Activated CD8-positive, alpha-beta memory T cell treated with anti-CD3 and anti-CD28 coated beads, Interleukin-2, amount 50 U/mL, for 48 hours (primary cell): ENCODE results near the gene LMX1B.

Experiments used
- DNase-seq: peaks from one replicate; pipeline ENCODE4 v3.0.0-alpha.2; 2020

Gene LMX1B

DNA sequence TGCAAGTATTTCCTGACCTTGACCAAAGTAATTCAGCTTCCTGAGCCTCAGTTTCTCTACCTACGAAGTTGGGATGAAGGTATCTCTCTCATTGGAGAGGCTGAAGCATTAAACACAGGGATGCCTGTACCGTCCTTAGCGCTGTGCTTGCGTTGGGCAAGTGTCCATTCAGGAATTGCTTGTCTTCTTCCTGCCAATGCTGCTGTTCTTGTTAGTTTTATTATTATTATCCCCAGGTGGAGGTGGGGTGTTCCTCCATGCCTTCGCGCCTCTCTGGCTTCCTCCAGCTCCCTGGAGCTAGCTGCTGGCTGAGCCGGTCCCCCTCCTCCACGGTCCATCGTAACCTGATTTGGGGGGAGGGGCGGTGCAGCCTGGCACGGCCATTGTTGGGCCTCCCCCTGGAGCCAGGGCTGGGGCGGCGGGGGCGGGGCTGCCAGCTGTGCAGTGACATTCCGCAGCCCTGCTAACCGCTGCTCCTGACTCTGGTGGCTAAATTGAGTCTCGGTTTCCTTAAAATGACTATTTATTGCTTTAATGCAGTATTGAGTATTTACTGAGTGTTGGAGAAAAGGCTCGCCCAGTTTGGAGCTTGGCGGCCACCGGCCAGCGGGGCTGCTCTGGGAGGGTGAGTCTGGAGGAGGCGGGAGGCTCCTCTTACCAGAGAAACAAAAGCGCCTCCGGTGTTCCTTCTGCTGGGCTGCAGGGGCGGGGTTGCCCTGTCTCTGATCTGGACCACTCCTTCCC, 51.3 kb downstream of the LMX1B start:
- DNase-seq, result no peak

- DNase-seq, result no peak
Measured at GRCh38 chr9:126665644-126666035, 51.9 kb downstream of the LMX1B start.

GRCh38 chr9:126666155-126666803, 52.6 kb downstream of the LMX1B start:
- no peak for DNase-seq

- DNase-seq, result no peak
Measured at GRCh38 chr9:126667190-126668055, 53.7 kb downstream of the LMX1B start.

DNA sequence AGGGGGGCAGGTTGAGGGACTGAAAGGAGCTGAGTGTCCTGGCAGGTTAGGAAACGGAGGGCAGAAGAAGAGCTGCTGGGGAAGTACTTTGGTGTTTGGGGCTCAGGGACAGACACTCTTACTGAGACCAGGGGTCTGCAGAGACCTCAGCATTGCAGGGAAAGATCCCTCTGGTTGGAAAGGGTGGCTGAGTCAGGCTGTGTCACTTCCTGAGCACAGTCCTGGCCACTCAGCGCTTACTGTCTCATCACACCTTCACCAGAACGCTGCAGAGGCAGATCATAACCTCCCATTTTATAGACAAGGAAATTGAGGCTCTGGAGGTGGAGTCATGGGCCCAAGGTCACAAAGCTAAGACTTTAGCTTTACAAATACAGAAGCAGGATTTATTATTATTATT, 54.3 kb downstream of the LMX1B start:
- no peak for DNase-seq

GRCh38 chr9:126669108-126669507, 55.4 kb downstream of the LMX1B start:
- DNase-seq, result no peak

DNA sequence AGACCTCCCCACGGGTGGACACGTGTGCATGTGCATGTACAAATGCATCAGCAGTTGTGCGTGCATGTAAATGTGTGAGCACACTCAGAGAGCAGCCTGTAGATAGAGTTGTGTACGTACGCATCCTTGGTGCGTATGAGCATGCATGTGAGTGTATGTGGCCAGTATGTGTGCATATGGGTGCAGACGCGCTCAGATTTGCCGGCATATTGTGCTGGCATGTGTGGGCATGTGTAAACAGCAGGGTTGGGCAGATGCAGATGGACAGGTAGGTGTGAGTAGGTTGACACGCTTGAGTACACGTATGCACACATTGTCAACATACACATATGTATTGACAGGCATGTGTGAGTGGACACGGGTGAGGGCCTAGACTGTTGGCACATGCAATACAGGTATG, 56.5 kb downstream of the LMX1B start:
- no peak for DNase-seq

GRCh38 chr9:126671381-126671831, 57.7 kb downstream of the LMX1B start:
- DNase-seq, result no peak

- no peak for DNase-seq
Measured at GRCh38 chr9:126671983-126672382, 58.3 kb downstream of the LMX1B start.

DNA sequence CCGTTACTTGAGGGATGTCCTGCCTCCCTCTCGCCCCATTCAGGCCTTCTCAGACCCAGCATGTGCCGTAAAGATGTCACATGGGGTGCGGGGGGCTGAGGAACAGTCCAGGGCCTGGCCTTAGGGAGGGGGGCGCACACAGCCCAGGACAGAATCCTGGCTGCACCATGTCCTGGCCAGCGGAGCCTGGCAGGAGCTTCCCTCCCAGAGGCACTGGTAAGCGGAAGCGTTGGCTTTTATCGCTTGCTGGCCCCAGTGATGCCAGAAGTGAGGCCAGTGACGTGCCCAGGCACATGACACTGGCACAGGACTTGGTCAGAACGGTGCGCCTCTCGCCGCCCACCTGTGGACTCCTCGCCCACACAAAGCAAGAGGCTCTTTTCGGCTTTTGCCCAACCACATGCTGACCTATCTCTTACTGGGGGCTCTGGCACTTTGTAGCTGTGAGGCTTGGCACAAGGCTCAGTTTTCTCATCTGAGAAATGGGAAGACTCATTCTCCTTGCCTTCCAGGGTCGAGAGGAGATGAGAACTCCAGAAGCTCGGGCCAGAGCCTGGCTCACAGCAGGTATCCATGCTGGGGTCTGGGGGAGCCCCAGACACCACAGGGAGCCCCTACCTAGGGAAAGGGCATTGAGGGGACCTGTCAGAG, 59.0 kb downstream of the LMX1B start:
- DNase-seq, result no peak

DNA sequence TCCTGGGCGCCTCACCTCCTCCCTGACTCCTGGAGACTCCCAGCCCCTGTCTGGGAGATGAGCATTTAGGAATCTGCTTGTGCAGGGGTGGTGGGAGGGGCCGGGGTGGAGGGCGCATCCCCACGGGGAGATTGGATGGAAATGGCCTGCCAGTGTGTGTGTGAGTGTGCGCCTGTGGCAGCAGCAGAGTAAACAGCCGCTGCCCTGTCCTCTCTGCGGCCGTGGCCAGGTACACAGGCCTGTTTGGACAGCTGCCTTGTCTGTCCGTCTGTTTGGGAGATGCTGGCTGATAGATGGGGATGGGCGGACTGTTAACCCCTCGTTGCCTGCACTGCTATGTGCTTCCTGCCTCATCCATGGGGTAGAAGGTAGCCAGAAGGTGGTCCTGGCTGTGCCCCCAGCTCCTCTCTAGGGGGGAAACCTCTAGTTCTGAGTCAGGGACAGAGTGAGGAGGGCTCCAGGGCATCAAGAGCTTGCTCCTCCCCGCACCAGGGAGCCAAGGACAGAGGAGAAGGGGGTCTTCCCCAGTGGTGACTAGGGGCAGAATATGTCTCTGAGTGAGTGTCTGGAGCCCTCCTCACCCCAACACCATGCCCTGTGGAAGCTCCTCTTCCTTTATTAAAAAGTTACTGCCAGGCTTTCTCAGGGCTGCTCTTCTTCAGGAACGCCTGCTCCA, 60.1 kb downstream of the LMX1B start:
- DNase-seq, result no peak

DNA sequence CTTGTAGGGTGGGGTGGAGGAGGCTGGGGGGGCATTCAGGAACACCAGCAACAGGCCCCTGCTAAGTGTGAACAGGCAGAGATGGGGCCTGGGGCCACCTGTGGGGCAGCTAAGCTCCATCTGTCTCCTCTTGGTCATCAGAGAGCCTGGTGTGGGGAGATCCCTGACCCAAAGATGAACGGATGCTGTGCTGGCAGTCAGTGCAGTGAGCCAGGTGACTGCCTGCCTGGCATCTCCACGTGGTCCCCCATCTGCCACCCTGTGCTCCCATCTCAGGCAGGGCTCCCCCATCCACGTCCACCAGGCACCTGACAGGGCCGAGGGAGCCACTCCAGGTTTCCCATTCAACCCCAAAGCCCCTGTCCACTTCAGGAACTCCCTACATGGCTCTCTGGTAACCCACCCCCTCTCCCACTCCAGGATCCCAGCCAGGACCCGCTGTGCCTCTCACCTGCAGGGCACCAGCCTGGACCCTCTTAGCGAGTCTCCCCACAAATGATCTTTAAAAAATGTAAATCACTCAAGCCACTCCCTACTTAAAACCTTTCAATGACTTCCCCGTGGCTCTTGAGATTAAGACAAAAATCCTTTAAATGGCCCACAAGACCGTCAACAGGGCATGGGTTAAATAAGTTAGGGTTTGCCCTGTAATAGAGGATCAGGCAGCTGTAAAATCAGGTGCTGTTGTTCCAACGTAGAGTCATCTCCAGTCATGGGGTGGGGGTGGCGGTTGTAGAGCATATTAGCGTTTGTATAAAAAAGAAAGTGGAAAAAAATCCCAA, 60.8 kb downstream of the LMX1B start:
- DNase-seq, result no peak

DNA sequence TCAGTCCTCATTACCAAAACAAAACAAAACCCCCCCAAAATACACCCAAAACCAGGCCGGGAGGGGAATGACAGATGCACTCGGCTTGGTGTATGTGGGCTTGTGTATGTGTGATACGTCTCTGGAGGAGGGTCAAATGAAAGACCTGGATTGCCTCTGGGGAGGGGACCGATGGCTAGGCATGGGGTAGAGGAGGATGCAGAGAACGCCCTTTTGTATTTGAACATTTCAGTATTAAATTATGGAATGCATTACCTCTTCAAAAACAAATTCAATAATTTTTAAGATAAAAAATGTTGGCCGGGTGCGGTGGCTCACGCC, 61.4 kb downstream of the LMX1B start:
- DNase-seq, result no peak

- no peak for DNase-seq
Measured at GRCh38 chr9:126676102-126676684, 62.5 kb downstream of the LMX1B start.

DNA sequence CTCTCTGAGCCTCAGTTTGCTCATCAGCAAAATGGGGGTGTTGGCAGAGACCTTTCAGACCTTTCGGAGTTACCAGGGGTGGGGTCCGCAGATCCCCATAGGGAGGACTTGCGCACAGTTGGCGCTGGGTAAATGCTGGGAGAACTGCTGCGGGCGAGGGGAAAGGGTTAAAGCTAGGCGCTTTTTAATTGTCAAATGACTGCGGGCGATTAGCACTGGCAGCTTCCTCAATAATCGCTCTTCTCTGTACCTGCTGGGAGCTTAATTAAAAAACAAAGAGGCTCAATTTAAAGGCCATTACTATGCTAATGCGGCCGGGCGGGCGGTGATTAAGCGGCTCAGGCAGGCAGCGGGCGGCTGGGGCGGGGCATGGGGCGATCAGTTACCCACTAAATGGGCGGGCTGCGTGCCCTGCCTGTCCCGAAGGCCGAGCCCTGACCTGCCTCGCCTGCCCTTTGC, 63.0 kb downstream of the LMX1B start:
- DNase-seq, result no peak

DNA sequence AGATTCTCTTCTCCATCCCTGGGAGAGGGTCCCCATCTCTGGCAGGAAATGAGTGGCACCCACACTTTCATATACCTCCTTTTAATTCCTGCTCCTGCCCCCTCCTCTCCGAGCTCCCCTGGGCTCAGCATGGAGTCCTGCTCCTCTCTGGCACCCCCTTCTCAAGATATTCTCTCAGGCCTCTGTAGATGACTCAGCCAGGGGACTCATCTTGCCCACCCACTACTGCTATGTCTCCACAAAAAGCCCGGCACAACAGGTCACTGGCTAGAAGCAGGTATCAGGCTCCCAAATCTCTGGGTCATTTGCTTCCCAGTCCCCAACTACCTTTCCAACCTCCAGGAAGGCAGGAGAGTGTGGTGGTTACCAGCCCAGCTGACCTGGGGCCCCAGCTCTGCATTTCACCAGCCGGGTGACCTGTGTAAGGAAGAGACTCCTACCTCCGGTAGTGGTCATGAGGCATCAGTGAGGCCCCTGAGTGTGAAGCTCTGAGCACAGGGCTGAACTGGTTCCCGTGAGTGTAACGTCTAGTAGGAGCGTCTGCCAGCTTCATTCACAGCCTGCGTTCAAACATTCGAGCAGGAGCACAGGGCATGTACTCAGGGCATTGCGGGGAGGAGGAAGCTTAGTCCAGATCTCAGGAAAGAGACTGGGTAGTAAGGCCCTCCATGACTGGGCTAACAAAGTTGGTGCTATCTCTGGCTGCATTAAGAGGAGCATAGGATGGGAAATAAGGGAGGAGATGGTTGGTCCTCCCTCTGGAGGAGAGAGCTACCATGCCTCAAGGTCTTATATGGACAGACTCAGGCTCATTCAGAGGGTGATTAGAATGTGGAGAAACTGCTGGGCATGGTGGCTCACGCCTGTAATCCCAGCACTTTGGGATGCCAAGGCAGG, 63.7 kb downstream of the LMX1B start:
- no peak for DNase-seq

DNA sequence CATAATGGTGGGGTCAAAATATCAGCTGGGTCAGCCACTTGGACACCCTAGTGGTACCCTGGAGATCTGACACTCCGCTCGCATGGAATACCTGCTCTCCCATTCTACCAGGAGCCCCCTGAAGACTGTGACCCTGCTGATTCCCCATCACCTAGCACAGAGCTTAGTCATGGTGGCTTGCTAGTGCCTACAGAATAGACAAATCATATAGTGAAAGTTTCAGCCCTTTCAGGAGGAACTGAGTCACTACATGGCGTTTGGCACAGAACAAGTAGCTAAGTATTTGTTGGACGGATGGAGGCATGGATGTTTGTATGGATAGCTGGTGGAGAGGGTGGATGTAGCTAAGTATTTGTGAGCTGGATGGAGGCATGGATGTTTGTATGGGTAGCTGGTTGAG, 65.3 kb downstream of the LMX1B start:
- no peak for DNase-seq

- no peak for DNase-seq
Measured at GRCh38 chr9:126681336-126681735, 67.6 kb downstream of the LMX1B start.

- no peak for DNase-seq
Measured at GRCh38 chr9:126682113-126682810, 68.5 kb downstream of the LMX1B start.
